ENCODE data around the gene SPINK8. TPM values are rescaled to one million over a fixed set of nuclear protein-coding genes. Genes with fewer than 3 reads are reported as not detected.

SPINK8 gene
- total RNA-seq, 1 experiment from 2014 or later, result not detected

- Histone ChIP-seq H4K5ac (ENCODE audit: insufficient read length, low read depth, low read length) (no peak overlapping the region), H3K9me3 (ENCODE audit: control insufficient read depth, low read depth, low read length) (no peaks in the 10 kb centered on the region), H3K4me2 (ENCODE audit: insufficient read depth, insufficient read length, low read length) (no peak overlapping the region), H4K20me1 (ENCODE audit: control insufficient read depth, insufficient read depth, insufficient read length) (no peaks in the 10 kb centered on the region), H3K23me2 (ENCODE audit: insufficient read length, low read depth, low read length, poor library complexity, severe bottlenecking) (no peaks in the 10 kb centered on the region), H3K27ac (ENCODE audit: insufficient read length, low read depth, low read length) (no peak overlapping the region), H2BK20ac (ENCODE audit: low read depth, low read length, poor library complexity, severe bottlenecking) (no peak overlapping the region), H3K14ac (ENCODE audit: insufficient read depth, low read length) (no peak overlapping the region), H2BK5ac (ENCODE audit: insufficient read length, low read length) (no peak overlapping the region), H3T11ph (ENCODE audit: low read length) (no peak overlapping the region), H2BK120ac (ENCODE audit: low read depth, low read length, poor library complexity, severe bottlenecking) (no peak overlapping the region), H2AFZ (ENCODE audit: low read length) (no peak overlapping the region), H3K4ac (ENCODE audit: low read depth, low read length) (no peak overlapping the region), H2AK5ac (ENCODE audit: insufficient read length, low read length) (no peak overlapping the region), H3K79me2 (ENCODE audit: insufficient read depth, low read length) (no peaks in the 10 kb centered on the region), H3K79me1 (ENCODE audit: insufficient read depth, low read depth, low read length, poor library complexity, severe bottlenecking) (no peaks in the 10 kb centered on the region), H2BK15ac (ENCODE audit: low read depth, low read length) (no peak overlapping the region), H3K23ac (ENCODE audit: insufficient read length, low read depth, low read length) (no peak overlapping the region), H3K9ac (ENCODE audit: extremely low read depth, insufficient read length, low read length) (no peak overlapping the region), H3K56ac (ENCODE audit: insufficient read length, low read depth, low read length) (no peak overlapping the region), H4K8ac (replicated peaks; ENCODE audit: insufficient read length, low read depth, low read length) (no peak overlapping the region), H3K4me1 (ENCODE audit: insufficient read depth, low read length) (peaks cover 22% of the 10 kb centered on the region; the same call in 1 of the 2 replicates), H3K27me3 (ENCODE audit: insufficient read depth, low read length) (no peaks in the 10 kb centered on the region), H3K18ac (ENCODE audit: insufficient read length, low read depth, low read length) (no peak overlapping the region), H2BK12ac (ENCODE audit: insufficient read length, low read depth, low read length) (no peak overlapping the region), H4K91ac (ENCODE audit: insufficient read length, low read depth, low read length) (no peak overlapping the region)
- no peak for DNase-seq
- H3K27ac Mint-ChIP-seq, result no peak overlapping the region
- no CpG with 5 or more reads among the region's 4 CpGs for WGBS (ENCODE audit: extremely low coverage, insufficient read length, low lambda C conversion rate)
- no peak overlapping the region for H3K4me3 Mint-ChIP-seq
- H3K9me3 Mint-ChIP-seq, result no peaks in the 10 kb centered on the region
- H3K4me1 Mint-ChIP-seq, result peaks cover 42 to 46% of the 10 kb centered on the region in 2 experiments
- H3K36me3 Mint-ChIP-seq (ENCODE audit: insufficient read depth in 1 of 3, low read depth in 3 of 3), result peaks cover 11 to 23% (median 23%) of the 10 kb centered on the region in 3 experiments
- TF ChIP-seq, protein P1, sequence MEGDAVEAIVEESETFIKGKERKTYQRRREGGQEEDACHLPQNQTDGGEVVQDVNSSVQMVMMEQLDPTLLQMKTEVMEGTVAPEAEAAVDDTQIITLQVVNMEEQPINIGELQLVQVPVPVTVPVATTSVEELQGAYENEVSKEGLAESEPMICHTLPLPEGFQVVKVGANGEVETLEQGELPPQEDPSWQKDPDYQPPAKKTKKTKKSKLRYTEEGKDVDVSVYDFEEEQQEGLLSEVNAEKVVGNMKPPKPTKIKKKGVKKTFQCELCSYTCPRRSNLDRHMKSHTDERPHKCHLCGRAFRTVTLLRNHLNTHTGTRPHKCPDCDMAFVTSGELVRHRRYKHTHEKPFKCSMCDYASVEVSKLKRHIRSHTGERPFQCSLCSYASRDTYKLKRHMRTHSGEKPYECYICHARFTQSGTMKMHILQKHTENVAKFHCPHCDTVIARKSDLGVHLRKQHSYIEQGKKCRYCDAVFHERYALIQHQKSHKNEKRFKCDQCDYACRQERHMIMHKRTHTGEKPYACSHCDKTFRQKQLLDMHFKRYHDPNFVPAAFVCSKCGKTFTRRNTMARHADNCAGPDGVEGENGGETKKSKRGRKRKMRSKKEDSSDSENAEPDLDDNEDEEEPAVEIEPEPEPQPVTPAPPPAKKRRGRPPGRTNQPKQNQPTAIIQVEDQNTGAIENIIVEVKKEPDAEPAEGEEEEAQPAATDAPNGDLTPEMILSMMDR (conservative IDR thresholded peaks at IDR 0.05), result no peak
- H3K27me3 Mint-ChIP-seq (ENCODE audit: low read depth), result no peaks in the 10 kb centered on the region; the same call in 1 of the 2 replicates
These were observed 52.6 kb downstream of the SPINK8 start for GRCh38 chr3:48280881-48281280.
